ENCODE results near the gene NXF1. TPM values are rescaled to one million over a fixed set of nuclear protein-coding genes. Genes with fewer than 3 reads are reported as not detected.

The NXF1 gene
- total and polyA plus RNA-seq, 2 of the 13 experiments (the other 11 are each of a cell fraction or from before 2014, with no cell fraction given): 30.4 to 30.9 TPM

GRCh38 chr11:62841361-62842170, 36.3 kb upstream of the NXF1 start (continued):
- TF ChIP-seq ZNF407 (CRISPR knock-in tag; IDR thresholded peaks at IDR 0.05; ENCODE audit: not compliant biosample characterization): no peak
- peak; percentile 96; the same call in 1 of the 2 replicates for TF ChIP-seq RNF219 (CRISPR knock-in tag; IDR thresholded peaks at IDR 0.05)
- TF ChIP-seq ZNF530 (CRISPR knock-in tag; IDR thresholded peaks at IDR 0.05; ENCODE audit: low read depth): no peak
- no peak for TF ChIP-seq ZNF770 (CRISPR knock-in tag; IDR thresholded peaks at IDR 0.05)
- TF ChIP-seq ZNF607 (CRISPR knock-in tag; IDR thresholded peaks at IDR 0.05; ENCODE audit: borderline replicate concordance): peak; percentile 72; the same call in 1 of the 2 replicates
- TF ChIP-seq PCBP2 (optimal IDR thresholded peaks at IDR 0.05; ENCODE audit: low read depth, low read length, poor library complexity, severe bottlenecking): no peak
- peak; percentile 93 for TF ChIP-seq SSRP1 (CRISPR knock-in tag; IDR thresholded peaks at IDR 0.05)
- TF ChIP-seq FOXA1 (IDR thresholded peaks at IDR 0.05): no peak
- TF ChIP-seq FOXA1 (CRISPR knock-in tag; IDR thresholded peaks at IDR 0.05): peak; percentile 58
- TF ChIP-seq NFAT5 (CRISPR knock-in tag; IDR thresholded peaks at IDR 0.05): no peak
